ENCODE results near the gene REXO5. TPM values are rescaled to one million over a fixed set of nuclear protein-coding genes. Genes with fewer than 3 reads are reported as not detected.
"Not testable (repeated sequence)": the region's sequence is repeated elsewhere in the genome, so short reads cannot be mapped to it uniquely, and the experiment has no call there.

REXO5 gene
- total RNA-seq, 2 donors from 2014 or later = 0.98 to 5.2 TPM

DNA sequence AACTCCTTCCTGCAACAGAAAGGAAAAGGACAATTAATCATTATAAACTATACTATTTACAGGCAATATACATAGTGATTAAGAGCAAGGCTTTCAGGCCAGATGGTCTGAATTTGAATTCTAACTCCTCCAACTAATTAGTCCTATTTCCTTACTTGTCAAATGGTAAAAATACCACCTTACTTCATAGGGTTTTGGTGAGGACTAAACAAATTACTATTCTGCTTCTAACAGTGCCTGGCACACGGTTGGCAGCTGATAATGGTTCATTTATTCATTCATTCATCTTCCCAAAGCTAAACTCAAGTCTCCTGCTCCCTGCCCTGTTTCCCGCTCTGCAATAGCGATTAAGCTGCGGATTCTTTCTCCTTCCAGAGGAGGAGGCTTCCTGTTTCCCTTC, 54.0 kb downstream of the REXO5 start:
- peaks cover 38% of the 10 kb centered on the region for H3K36me3 ChIP-seq
- H3K27me3 ChIP-seq = no peaks in the 10 kb centered on the region
- H3K4me1 ChIP-seq = peaks cover 0 to 40% of the 10 kb centered on the region in 2 donors
- no peaks in the 10 kb centered on the region for H3K9me3 ChIP-seq
- DNase-seq (ENCODE audit: low spot score) = no peak
- TF ChIP-seq, protein P1, sequence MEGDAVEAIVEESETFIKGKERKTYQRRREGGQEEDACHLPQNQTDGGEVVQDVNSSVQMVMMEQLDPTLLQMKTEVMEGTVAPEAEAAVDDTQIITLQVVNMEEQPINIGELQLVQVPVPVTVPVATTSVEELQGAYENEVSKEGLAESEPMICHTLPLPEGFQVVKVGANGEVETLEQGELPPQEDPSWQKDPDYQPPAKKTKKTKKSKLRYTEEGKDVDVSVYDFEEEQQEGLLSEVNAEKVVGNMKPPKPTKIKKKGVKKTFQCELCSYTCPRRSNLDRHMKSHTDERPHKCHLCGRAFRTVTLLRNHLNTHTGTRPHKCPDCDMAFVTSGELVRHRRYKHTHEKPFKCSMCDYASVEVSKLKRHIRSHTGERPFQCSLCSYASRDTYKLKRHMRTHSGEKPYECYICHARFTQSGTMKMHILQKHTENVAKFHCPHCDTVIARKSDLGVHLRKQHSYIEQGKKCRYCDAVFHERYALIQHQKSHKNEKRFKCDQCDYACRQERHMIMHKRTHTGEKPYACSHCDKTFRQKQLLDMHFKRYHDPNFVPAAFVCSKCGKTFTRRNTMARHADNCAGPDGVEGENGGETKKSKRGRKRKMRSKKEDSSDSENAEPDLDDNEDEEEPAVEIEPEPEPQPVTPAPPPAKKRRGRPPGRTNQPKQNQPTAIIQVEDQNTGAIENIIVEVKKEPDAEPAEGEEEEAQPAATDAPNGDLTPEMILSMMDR (IDR thresholded peaks at IDR 0.05) = no peak
- H3K4me3 ChIP-seq = no peak overlapping the region
- H3K27ac ChIP-seq = peak overlapping the region in 1 of 2 donors; percentile 11

DNA sequence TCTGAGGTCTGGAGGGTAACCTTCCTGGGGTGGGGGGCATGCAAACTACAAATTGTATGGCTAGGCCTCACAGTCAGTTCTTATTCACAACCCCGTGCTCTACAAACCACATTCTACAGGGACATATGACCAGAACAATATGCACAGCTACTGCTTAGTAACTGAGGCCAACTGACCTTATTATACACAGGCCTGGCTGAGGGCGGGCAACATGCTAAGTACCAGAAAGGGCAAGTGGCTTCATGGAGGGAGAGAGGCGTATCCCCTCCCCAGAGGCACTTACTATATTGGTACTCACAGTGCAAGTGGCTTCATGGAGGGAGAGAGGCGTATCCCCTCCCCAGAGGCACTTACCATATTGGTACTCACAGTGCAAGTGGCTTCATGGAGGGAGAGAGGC, 54.7 kb downstream of the REXO5 start:
- H3K27ac ChIP-seq = peak overlapping the region in 1 of 2 donors; percentile 11
- peaks cover 0 to 45% of the 10 kb centered on the region in 2 donors for H3K4me1 ChIP-seq
- H3K4me3 ChIP-seq = not testable (repeated sequence)

DNA sequence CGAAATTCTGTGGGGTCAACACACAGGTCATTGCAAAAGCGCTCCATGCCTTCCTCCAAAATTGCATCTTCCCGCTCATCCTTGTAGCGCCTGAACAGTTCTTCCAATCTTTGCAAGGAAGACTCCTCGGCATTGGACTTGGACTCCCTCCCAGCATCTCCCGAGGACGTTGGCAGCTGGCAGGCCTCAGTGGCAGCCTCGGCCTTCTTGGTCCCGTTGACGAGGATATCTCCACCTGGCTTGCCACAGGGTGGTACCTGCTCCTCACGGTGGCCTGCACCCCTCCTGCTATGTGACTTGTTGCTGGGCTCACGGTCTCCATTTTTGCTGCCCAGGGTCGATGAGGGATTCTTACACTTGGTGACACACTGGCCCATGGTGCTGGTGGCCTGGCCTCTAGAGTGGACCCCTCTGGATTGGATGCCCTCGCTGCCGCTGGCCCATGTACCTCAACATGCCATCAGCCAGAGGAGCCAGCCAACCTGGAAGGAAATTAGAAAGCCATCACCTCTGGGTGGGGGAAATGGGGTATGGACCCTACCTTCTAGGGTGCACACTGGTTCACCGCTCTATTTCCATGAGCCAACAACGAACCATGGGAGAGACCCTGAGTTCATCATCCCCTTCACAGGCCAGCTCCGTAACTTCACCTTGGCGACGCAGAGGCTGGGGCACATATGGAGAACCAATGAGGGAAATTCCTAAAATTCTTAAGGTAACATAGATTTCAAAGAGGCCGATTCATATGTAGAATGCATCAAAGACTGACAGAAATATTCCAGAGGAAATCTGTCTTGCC, 56.0 kb downstream of the REXO5 start:
- TF ChIP-seq, protein P1 (IDR thresholded peaks at IDR 0.05) = no peak
- H3K4me1 ChIP-seq = peaks cover 0 to 49% of the 10 kb centered on the region in 2 donors
- no peak overlapping the region for H3K27ac ChIP-seq
- H3K27me3 ChIP-seq = no peaks in the 10 kb centered on the region
- no peak overlapping the region for H3K4me3 ChIP-seq
- no peak for DNase-seq (ENCODE audit: low spot score)
- no peaks in the 10 kb centered on the region for H3K9me3 ChIP-seq
- peaks cover 33% of the 10 kb centered on the region for H3K36me3 ChIP-seq

More for the DNA sequence above, 54.7 kb downstream of the REXO5 start:
- not testable (repeated sequence) for H3K27me3 ChIP-seq; DNase-seq (ENCODE audit: low spot score); H3K9me3 ChIP-seq
- peaks cover 38% of the 10 kb centered on the region for H3K36me3 ChIP-seq

DNA sequence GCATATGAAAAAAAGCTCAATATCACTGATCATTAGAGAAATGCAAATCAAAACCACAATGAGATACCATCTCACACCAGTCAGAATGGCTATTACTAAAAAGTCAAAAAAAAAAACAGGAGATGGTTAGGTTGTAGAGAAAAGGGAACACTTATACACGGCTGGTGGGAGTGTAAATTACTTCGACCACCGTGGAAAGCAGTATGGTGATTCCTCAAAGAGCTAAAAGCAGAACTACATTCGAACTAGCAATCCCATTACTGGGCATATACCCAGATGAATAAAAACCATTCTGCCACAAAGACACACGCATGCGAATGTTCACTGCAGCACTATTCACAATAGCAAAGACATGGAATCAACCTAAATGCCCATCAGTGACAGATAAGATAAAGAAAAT, 58.0 kb downstream of the REXO5 start:
- not testable (repeated sequence) for H3K9me3 ChIP-seq; H3K27ac ChIP-seq; H3K4me3 ChIP-seq; DNase-seq (ENCODE audit: low spot score); H3K27me3 ChIP-seq
- Histone ChIP-seq H3K36me3 (peaks cover 28% of the 10 kb centered on the region), H3K4me1 (peaks cover 0 to 61% of the 10 kb centered on the region in 2 donors)

DNA sequence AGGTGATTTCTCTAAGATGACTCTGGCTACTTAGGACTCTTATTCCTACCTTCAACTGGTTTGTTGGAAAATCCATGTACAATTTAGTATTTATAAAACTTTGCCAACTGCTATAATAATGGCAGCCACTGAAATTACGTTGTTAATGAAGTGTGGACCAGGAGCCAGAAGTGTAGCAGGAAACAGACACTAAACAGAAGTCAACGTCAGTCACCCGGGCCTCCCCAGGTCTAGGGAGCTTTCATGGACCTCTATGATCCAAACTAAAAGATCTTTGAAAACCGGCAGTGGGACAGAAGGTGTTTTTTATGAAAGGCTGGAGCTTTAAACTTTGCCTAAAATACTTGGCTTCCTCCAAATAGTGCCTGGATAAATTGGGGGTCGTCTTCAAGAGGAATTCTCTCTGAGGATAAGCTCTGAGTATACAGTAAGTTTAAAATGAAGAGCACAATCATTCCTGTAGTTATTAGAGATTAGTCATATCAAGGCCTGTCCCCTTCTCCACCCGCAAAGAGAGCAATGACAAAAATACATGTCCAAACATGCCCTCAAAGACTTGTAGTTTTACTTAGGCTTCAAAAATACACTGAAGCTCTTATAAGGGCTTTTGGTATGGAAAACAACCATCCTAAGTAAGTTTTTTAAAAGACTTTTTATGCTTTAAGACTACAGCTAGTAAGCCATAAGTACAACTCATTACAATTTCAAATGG, 59.2 kb downstream of the REXO5 start:
- Histone ChIP-seq H3K4me1 (peaks cover 0 to 61% of the 10 kb centered on the region in 2 donors), H3K36me3 (peaks cover 19% of the 10 kb centered on the region), H3K27ac (peak overlapping the region; percentile 22 to 42), H3K4me3 (no peak overlapping the region), H3K9me3 (no peaks in the 10 kb centered on the region), H3K27me3 (no peaks in the 10 kb centered on the region)
- TF ChIP-seq, protein P1 (IDR thresholded peaks at IDR 0.05) = no peak
- DNase-seq (ENCODE audit: low spot score) = no peak

DNA sequence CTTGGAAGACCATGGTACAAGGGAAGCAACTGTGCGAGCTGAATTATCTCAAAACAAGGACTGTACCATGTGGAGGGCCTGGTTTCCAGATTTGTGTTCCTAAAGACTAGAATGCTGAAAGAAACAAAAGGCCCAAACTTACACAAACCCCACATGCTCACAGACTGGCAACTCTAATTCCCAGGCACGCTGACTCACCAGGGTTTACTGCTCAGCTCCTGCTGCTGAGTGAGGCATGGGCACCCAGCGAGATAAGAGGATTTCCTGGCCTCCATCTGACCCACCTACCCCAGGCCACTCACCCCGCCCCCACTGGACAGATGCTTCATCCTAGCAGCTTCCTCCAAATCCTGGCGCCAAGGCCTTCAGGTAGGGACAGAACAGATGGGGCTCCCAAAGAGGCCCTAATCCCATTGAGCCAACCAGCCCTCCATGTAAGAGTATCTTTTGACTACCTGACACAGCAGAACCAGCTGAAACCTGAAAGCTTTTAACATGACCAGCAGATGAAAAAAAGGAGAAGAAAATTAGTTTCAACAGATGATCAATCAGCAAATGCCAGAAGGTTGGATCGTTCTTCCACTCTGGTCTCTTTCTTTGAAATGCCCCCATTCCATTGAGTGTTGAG, 59.9 kb downstream of the REXO5 start:
- TF ChIP-seq, protein P1 (IDR thresholded peaks at IDR 0.05) = no peak
- Histone ChIP-seq H3K4me3 (no peak overlapping the region), H3K9me3 (no peaks in the 10 kb centered on the region), H3K4me1 (peaks cover 0 to 63% of the 10 kb centered on the region in 2 donors), H3K27me3 (no peaks in the 10 kb centered on the region), H3K27ac (peak overlapping the region; percentile 22 to 42), H3K36me3 (peaks cover 12% of the 10 kb centered on the region)
- no peak for DNase-seq (ENCODE audit: low spot score)

Data from right atrium auricular region (tissue), 2 donors.